ENCODE data around the gene SORBS1.

GRCh38 chr10:95444792-95445191 is 116.4 kb downstream of the SORBS1 start:
- TF ChIP-seq CTCF (IDR thresholded peaks at IDR 0.05; ENCODE audit: poor library complexity), result no peak
- no peak for TF ChIP-seq EZH2 (IDR thresholded peaks at IDR 0.05; ENCODE audit: borderline replicate concordance)
- TF ChIP-seq EZH2phosphoT487 (IDR thresholded peaks at IDR 0.05; ENCODE audit: low read depth, severe bottlenecking, unreplicated experiment), result no peak

Measured in hepatocyte (in vitro differentiated cells).